Suprapubic skin (tissue), 4 donors: Measurements from ENCODE around the gene ADAM19.

Experiments used
- POLR2A ChIP-seq, 2 donors: fragments of 450-650 bp; IDR thresholded peaks; one replicate each; pipeline ENCODE4 v1.6.1; 2017; ENCODE audit warnings: antibody characterized with exemption in 2 of 2, mild to moderate bottlenecking in 2 of 2, moderate library complexity in 2 of 2
- POLR2AphosphoS5 ChIP-seq, 3 donors: sonication (generic); formaldehyde crosslinking; IDR thresholded peaks; one replicate each; pipeline ENCODE4 v1.6.1; 2017; ENCODE audit warnings: antibody characterized with exemption in 3 of 3
- TF ChIP-seq, protein P1 (sequence below), 2 donors: fragments of 200-600 bp in 1 of 2; fragments of 450-650 bp in 1 of 2; sonication (generic) in 1 of 2; IDR thresholded peaks; one replicate each; pipeline ENCODE4 v1.5.1; 2016 to 2019; ENCODE audit warnings: antibody characterized with exemption in 2 of 2, mild to moderate bottlenecking in 1 of 2, moderate library complexity in 1 of 2

DNA sequence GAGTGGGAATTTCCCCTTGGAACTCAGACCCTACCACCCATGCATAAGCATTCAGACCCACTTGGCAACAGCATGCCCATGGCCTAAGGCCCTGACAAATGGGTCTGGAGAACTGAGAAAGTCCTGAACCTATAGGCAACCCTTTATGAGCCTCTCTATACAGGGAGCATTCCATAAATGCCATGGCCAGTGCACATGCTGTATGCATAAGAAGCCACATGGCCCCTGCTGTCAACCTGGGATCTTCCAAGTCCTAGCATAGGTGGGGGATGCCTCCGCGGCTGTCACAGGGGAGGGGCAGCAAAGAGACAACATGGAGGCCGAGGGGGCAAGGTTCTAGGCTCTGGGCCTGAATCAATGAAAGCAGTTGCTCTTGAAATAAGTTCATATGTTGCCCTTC lies 123.8 kb downstream of the ADAM19 start:
- TF ChIP-seq, protein P1, sequence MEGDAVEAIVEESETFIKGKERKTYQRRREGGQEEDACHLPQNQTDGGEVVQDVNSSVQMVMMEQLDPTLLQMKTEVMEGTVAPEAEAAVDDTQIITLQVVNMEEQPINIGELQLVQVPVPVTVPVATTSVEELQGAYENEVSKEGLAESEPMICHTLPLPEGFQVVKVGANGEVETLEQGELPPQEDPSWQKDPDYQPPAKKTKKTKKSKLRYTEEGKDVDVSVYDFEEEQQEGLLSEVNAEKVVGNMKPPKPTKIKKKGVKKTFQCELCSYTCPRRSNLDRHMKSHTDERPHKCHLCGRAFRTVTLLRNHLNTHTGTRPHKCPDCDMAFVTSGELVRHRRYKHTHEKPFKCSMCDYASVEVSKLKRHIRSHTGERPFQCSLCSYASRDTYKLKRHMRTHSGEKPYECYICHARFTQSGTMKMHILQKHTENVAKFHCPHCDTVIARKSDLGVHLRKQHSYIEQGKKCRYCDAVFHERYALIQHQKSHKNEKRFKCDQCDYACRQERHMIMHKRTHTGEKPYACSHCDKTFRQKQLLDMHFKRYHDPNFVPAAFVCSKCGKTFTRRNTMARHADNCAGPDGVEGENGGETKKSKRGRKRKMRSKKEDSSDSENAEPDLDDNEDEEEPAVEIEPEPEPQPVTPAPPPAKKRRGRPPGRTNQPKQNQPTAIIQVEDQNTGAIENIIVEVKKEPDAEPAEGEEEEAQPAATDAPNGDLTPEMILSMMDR (IDR thresholded peaks at IDR 0.05): no peak
- TF ChIP-seq POLR2AphosphoS5 (IDR thresholded peaks at IDR 0.05) (no peak), POLR2A (IDR thresholded peaks at IDR 0.05) (no peak)
